Panc1 (cell line): ENCODE data around the gene PHF2. TPM values are rescaled to one million over a fixed set of nuclear protein-coding genes. Genes with fewer than 3 reads are reported as not detected.

Experiments
- ATAC-seq: fragments of 200-7000 bp; cut with Tn5 transposase; 2 replicates; pipeline ENCODE4 v1.9.1; 2020; ENCODE audit warnings: mild to moderate bottlenecking, moderate library complexity
- BruUV-seq: library from RNA; stranded (reverse); fragments of 400-500 nt; replicated peaks from 2 replicates; lab custom pipeline; 2021; lab: Mats Ljungman, UMichigan
- CTCF ChIA-PET: fragments of 300-600 bp; sonication (Branson Sonifier 250); formaldehyde crosslinking; loops from one replicate; lab custom pipeline; 2022; ENCODE audit warnings: antibody characterized with exemption; lab: Charles Lee
- POLR2A ChIA-PET: fragments of 300-600 bp; sonication (Branson Sonifier 250); formaldehyde crosslinking; loops from one replicate; lab custom pipeline; 2022; ENCODE audit warnings: antibody characterized with exemption; lab: Charles Lee
- DNase-seq: peaks from one replicate; pipeline ENCODE4 v3.0.0-alpha.2; 2010; ENCODE audit warnings: low read depth, low spot score
- H3K27ac ChIP-seq: 2 replicates; pipeline ENCODE4 v1.5.1; 2011; ENCODE audit warnings: mild to moderate bottlenecking, low read length, inconsistent platforms
- H3K27me3 ChIP-seq: fragments of 200-500 bp; sonication (Bioruptor generic); 2 replicates; pipeline ENCODE4 v1.6.0; 2014; ENCODE audit warnings: low read length, inconsistent platforms; ENCODE audit not compliant: control insufficient read depth, insufficient read depth
- H3K36me3 ChIP-seq: fragments of 200-500 bp; sonication (Bioruptor generic); 2 replicates; pipeline ENCODE4 v1.5.1; 2014; ENCODE audit warnings: inconsistent platforms, mild to moderate bottlenecking, low read length, moderate library complexity; ENCODE audit not compliant: control insufficient read depth, insufficient read depth
- H3K4me1 ChIP-seq: 2 replicates; pipeline ENCODE4 v1.5.1; 2011; ENCODE audit warnings: inconsistent platforms, mild to moderate bottlenecking, low read length, moderate library complexity; ENCODE audit not compliant: control insufficient read depth, insufficient read depth
- H3K4me3 ChIP-seq, 2 experiments: 2 replicates each; pipeline ENCODE4 v1.5.1; 2011 to 2012; ENCODE audit warnings: low read depth in 2 of 2, low read length in 2 of 2, mild to moderate bottlenecking in 2 of 2, inconsistent platforms in 1 of 2, moderate library complexity in 1 of 2
- H3K9me3 ChIP-seq: fragments of 200-500 bp; sonication (Bioruptor generic); 2 replicates; pipeline ENCODE4 v1.5.1; 2014; ENCODE audit warnings: low read depth, mild to moderate bottlenecking, inconsistent platforms, low read length, moderate library complexity; ENCODE audit not compliant: control insufficient read depth, insufficient read depth
- CTCF ChIP-seq: fragments of 450-650 bp; IDR thresholded peaks from 2 replicates; pipeline ENCODE4 v1.5.1; 2017; ENCODE audit warnings: mild to moderate bottlenecking
- POLR2AphosphoS5 ChIP-seq: IDR thresholded peaks from 2 replicates; pipeline ENCODE4 v1.6.1; 2012; ENCODE audit warnings: mild to moderate bottlenecking, low read depth, low read length, moderate library complexity
- REST ChIP-seq, 2 experiments: IDR thresholded peaks; 2 replicates each; pipeline ENCODE4 v1.6.1; 2011 to 2012; ENCODE audit warnings: low read depth in 2 of 2, control low read depth in 1 of 2, low read length in 1 of 2, mild to moderate bottlenecking in 1 of 2, moderate library complexity in 1 of 2; ENCODE audit not compliant: insufficient read depth in 1 of 2
- SIN3A ChIP-seq: IDR thresholded peaks from 2 replicates; pipeline ENCODE4 v1.6.1; 2012; ENCODE audit warnings: low read depth, mild to moderate bottlenecking, low read length, moderate library complexity, borderline replicate concordance; ENCODE audit not compliant: insufficient read depth
- TCF7L2 ChIP-seq: IDR thresholded peaks from 2 replicates; pipeline ENCODE4 v1.6.1; 2011; ENCODE audit warnings: mild to moderate bottlenecking, low read depth, low read length, inconsistent platforms
- in situ Hi-C: cut with HindIII; loops from 2 replicates; pipeline ENCODE4 v1.10.0; 2016; ENCODE audit warnings: low sequenced_read_pairs, low pct_unique_long_range_greater_than_20kb
- intact Hi-C: fragments of 100-400 bp; cut with micrococcal nuclease; formaldehyde crosslinking; loops from one replicate; pipeline ENCODE4 v1.10.0; 2022; ENCODE audit not compliant: unreplicated experiment
- total RNA-seq: library from RNA; stranded (reverse); gene quantifications from one replicate; pipeline ENCODE4 v1.2.1, GENCODE V29; 2021; ENCODE audit not compliant: unreplicated experiment

The PHF2 gene
- total RNA-seq, 1 experiment from 2014 or later: 16.6 TPM

DNA sequence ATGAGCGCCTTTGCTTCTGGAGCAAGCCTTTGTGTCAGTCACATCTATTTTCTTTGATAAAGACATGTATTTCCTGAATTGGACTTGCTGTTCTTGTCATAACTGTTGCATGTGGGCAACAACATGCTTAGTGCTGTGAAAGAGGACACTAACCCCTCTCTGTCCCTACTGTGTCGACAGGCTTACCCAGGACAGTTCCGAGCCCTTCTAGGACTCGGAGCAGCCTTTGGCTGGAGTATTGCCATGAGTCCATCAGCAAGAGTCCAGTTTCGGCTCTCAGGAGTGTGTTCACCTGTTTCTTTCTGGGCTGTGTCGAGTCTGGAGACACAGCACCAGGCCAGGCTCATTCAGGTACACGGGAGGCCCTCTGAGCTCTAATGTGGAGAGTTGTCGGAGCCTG lies 36.1 kb upstream of the PHF2 start:
- no TSS peak for BruUV-seq

GRCh38 chr9:93541005-93541404 lies 35.4 kb upstream of the PHF2 start:
- Histone ChIP-seq H3K27me3 (no peaks in the 10 kb centered on the region), H3K36me3 (peaks cover 2% of the 10 kb centered on the region; the same call in 1 of the 2 replicates), H3K27ac (no peak overlapping the region), H3K4me1 (no peaks in the 10 kb centered on the region), H3K4me3 (no peak overlapping the region), H3K9me3 (no peaks in the 10 kb centered on the region)
- no peak for TF ChIP-seq REST (IDR thresholded peaks at IDR 0.05; ENCODE audit: insufficient read depth in 1 of 2, low read depth in 2 of 2, low read length in 1 of 2)
- no peak for TF ChIP-seq SIN3A
- no peak for TF ChIP-seq TCF7L2
- no peak for TF ChIP-seq POLR2AphosphoS5
- no peak for TF ChIP-seq CTCF
- DNase-seq: no peak
- no peak for ATAC-seq
- ChIA-PET CTCF (no interaction called here), POLR2A (no interaction called here)
- intact Hi-C loops (no loop called here), in situ Hi-C loops (no loop called here)
- no TSS peak for BruUV-seq

More for the DNA sequence above, 36.1 kb upstream of the PHF2 start:
- H3K27me3 ChIP-seq: no peaks in the 10 kb centered on the region
- no peaks in the 10 kb centered on the region for H3K4me1 ChIP-seq
- DNase-seq (no peak), ATAC-seq (no peak)
- H3K4me3 ChIP-seq: no peak overlapping the region
- in situ Hi-C loops: no loop called here
- intact Hi-C loops: no loop called here
- TF ChIP-seq POLR2AphosphoS5 (no peak), TCF7L2 (no peak)
- peaks cover 2% of the 10 kb centered on the region; the same call in 1 of the 2 replicates for H3K36me3 ChIP-seq
- ChIA-PET POLR2A (no interaction called here), CTCF (no interaction called here)
- no peaks in the 10 kb centered on the region for H3K9me3 ChIP-seq
- H3K27ac ChIP-seq: no peak overlapping the region

- H3K27me3 ChIP-seq: no peaks in the 10 kb centered on the region
- no peaks in the 10 kb centered on the region for H3K4me1 ChIP-seq
- intact Hi-C loops: no loop called here
- TF ChIP-seq REST (IDR thresholded peaks at IDR 0.05; ENCODE audit: insufficient read depth in 1 of 2, low read depth in 2 of 2, low read length in 1 of 2): no peak
- TF ChIP-seq CTCF: no peak
- TF ChIP-seq TCF7L2: no peak
- no peak for TF ChIP-seq POLR2AphosphoS5
- TF ChIP-seq SIN3A: no peak
- no TSS peak for BruUV-seq
- CTCF ChIA-PET: no interaction called here
- no peak for ATAC-seq
- no peak overlapping the region for H3K4me3 ChIP-seq
- peaks cover 2% of the 10 kb centered on the region; the same call in 1 of the 2 replicates for H3K36me3 ChIP-seq
- POLR2A ChIA-PET: no interaction called here
- in situ Hi-C loops: no loop called here
- H3K27ac ChIP-seq: no peak overlapping the region
- no peaks in the 10 kb centered on the region for H3K9me3 ChIP-seq
- no peak for DNase-seq
Measured at GRCh38 chr9:93541581-93542349, 34.6 kb upstream of the PHF2 start.
